Subcutaneous adipose tissue (tissue), 4 donors: Measurements from ENCODE around the gene CABLES1. TPM values are rescaled to one million over a fixed set of nuclear protein-coding genes. Genes with fewer than 3 reads are reported as not detected.

Experiments used
- total RNA-seq, 4 donors: library from RNA; depleted of rRNA; stranded (reverse); fragments of >200 nt; gene quantifications; one replicate each; pipeline ENCODE4 v1.1.0, GENCODE V29; 2016
- TF ChIP-seq, protein P1 (sequence below): fragments of 450-650 bp; IDR thresholded peaks from one replicate; pipeline ENCODE4 v1.5.1; 2016; ENCODE audit warnings: low read depth, mild to moderate bottlenecking, control low read depth, antibody characterized with exemption, moderate library complexity

The CABLES1 gene
- total RNA-seq, 4 donors from 2014 or later = 22.5 to 50.7 (median 46.4) TPM

DNA sequence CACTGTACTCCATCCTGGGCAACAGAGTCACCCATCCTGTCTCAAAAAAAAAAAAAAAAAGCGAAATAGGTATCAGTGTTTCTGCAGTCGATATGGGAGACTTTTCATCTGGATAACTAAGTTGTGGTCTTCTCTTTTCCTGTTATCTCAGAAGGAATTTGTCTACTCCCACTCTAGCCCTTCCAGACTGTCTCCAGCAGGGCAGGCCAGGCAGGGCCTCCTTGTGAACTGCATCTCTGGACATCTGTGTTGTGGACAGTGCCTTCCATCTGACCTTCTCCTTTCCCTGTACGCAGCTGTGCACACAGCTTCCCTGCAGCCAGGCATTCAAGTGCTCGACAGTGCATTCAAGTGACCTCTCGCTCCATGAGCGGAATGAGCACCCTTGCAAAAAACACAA is 110.2 kb downstream of the CABLES1 start:
- TF ChIP-seq, protein P1, sequence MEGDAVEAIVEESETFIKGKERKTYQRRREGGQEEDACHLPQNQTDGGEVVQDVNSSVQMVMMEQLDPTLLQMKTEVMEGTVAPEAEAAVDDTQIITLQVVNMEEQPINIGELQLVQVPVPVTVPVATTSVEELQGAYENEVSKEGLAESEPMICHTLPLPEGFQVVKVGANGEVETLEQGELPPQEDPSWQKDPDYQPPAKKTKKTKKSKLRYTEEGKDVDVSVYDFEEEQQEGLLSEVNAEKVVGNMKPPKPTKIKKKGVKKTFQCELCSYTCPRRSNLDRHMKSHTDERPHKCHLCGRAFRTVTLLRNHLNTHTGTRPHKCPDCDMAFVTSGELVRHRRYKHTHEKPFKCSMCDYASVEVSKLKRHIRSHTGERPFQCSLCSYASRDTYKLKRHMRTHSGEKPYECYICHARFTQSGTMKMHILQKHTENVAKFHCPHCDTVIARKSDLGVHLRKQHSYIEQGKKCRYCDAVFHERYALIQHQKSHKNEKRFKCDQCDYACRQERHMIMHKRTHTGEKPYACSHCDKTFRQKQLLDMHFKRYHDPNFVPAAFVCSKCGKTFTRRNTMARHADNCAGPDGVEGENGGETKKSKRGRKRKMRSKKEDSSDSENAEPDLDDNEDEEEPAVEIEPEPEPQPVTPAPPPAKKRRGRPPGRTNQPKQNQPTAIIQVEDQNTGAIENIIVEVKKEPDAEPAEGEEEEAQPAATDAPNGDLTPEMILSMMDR = no peak

DNA sequence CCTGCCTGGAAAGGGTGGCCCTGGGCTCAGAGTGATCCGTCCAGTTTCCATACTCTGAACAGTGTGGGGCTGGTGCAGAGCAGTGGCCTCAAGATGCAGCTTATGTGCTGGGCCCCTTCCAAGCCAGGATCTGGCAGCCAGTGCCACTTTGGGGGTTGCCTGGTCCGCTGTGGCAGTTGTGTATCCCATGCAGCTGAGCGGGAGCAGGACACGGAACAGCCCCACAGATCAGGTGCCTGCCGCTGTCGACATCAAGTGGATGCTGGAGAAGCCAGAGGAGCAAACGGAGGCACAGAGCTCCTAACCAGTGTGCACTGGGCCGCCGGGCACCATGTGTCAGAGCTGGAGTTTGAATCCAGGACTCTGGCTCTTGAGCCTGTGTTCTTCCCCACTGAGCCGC is 112.0 kb downstream of the CABLES1 start:
- TF ChIP-seq, protein P1 = no peak

DNA sequence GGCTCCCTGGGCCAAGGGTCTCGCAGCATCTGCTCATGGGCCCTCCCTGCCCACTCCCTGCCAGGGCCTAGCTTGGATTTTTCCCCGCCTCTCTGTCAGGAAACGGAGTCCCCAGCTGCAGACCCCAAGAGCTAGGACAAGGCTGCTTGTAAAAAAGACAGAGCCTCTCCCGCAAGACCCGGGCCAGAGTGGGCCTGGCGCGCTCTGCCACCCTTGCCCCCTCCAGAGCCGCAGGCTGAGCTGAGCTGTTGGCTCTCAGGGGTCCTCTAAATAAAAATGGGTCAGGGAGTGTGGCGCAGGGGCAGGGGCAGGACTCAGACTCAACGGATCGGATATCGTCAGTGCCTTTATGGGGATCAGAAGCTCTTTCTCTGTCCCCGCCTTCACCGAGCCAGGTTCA is 112.6 kb downstream of the CABLES1 start:
- TF ChIP-seq, protein P1 = no peak

DNA sequence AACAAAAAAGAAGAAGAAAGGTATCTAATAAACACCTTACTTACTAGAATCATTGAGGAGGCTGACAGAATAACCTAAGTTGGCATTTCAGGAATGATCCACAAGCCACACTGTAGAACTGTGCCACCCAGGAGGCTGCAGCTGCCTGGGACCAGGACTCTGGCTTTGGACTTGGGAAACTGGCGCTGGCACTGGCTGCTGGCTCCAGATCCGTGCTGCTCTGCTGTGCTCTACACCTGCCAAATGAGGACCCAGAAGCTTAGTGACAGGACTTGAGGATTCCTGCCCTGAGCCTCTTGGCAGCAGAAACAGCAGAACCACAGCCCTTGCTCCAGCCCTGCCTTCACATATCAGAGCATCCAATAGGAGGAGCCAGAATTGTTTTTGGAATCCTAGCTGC is 113.5 kb downstream of the CABLES1 start:
- TF ChIP-seq, protein P1 = no peak

DNA sequence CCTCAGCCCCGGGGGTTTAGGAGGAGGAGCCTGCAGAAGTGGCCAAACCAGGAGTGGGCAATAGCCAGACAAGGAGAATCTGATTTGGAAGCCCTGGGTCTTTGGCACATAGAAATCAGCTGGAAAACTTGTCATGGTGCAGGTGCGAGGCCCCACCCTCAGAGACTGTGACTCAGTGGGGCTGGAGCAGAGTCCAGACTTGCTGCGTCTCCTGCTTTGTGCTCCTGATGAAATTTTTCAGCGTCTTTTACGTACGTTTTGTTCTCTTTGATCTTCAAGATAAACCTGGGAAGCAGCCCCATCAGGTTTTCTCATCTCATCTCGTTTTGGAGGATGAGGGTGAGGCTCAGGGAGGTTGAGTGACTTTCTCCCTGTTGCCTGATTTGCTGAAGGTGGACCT is 114.1 kb downstream of the CABLES1 start:
- TF ChIP-seq, protein P1 = no peak

DNA sequence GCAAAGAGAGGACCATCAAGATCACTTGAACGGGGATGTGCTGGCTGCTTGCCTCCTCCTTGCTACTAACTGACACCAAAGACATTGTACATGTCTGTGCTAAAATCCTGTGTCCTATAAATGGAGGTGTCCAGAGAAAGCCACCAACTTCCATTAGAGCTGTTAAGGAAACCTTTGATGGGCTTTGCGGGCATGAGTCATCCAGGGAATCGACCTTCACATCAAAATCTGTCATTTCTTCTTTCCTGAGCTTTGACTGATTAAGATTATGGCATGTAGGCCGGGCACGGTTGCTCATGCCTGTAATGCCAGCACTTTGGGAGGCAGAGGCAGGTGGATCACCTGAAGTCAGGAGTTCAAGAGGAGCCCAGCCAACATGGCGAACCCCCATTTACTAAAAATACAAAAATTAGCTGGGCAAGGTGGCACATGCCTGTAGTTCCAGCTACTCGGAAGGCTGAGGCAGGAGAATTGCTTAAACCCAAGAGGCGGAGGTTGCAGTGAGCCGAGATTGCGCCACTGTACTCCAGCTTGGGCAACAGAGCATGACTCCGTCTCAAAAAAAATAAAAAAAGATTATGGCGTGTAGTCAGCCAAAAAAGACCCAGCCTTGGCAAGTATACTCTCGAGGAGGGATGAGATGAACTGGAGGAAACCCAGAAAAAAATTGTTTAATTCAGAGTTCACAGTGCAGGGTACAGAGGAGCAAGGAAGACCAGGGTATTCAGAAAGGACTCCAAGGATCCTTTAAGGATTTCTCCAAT is 115.8 kb downstream of the CABLES1 start:
- TF ChIP-seq, protein P1 = no peak

DNA sequence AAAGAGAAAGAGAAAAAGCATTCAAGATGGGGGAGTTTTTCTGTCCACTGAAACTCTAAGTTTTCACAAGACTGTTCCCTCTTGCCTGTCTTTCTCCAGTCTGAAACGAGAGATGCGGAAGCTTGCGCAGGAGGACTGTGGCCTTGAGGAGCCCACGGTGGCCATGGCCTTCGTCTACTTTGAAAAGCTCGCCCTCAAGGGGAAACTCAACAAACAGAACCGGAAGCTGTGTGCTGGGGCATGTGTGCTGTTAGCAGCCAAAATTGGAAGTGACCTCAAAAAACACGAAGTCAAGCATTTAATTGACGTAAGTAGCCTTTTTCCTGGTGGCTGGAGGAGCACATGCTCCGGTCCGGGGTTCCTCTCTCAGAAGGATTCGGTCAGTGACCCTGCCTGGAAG is 118.3 kb downstream of the CABLES1 start:
- TF ChIP-seq, protein P1 = no peak
